Gastroesophageal sphincter (tissue), 4 donors: ENCODE data around the gene LYZL2. TPM values are rescaled to one million over a fixed set of nuclear protein-coding genes. Genes with fewer than 3 reads are reported as not detected.
"Not testable (repeated sequence)": the region's sequence is repeated elsewhere in the genome, so short reads cannot be mapped to it uniquely, and the experiment has no call there.

ENCODE experiments used
- ATAC-seq: fragments of 150-250 bp; one replicate; pipeline ENCODE4 v1.9.1; 2016; ENCODE audit warnings: mild to moderate bottlenecking, moderate library complexity
- H3K27ac ChIP-seq, 4 donors: fragments of 200-600 bp; sonication (generic) in 3 of 4; 1 replicate in 3 of 4; 2 replicates in 1 of 4; pipeline ENCODE4 v1.5.1; 2016 to 2019
- H3K27me3 ChIP-seq: fragments of 200-600 bp; sonication (generic); one replicate; pipeline ENCODE4 v1.5.1; 2019
- H3K36me3 ChIP-seq, 2 donors: fragments of 200-600 bp; sonication (generic); one replicate each; pipeline ENCODE4 v1.5.1; 2019; ENCODE audit warnings: control low read depth in 1 of 2
- H3K4me1 ChIP-seq, 3 donors: fragments of 200-600 bp; sonication (generic); 1 replicate in 2 of 3; 2 replicates in 1 of 3; pipeline ENCODE4 v1.5.1; 2016 to 2019; ENCODE audit warnings: control low read depth in 2 of 3
- H3K4me3 ChIP-seq, 2 donors: fragments of 200-600 bp; sonication (generic); one replicate each; pipeline ENCODE4 v1.5.1; 2019; ENCODE audit warnings: mild to moderate bottlenecking in 1 of 2, moderate library complexity in 1 of 2
- H3K9me3 ChIP-seq, 3 donors: fragments of 200-600 bp; sonication (generic); one replicate each; pipeline ENCODE4 v1.5.1; 2017 to 2019; ENCODE audit warnings: control low read depth in 2 of 3
- CTCF ChIP-seq, 4 experiments: fragments of 200-600 bp in 2 of 4; fragments of 450-650 bp in 2 of 4; sonication (generic) in 1 of 4; IDR thresholded peaks; one replicate each; pipeline ENCODE4 v1.5.1; 2017 to 2019; ENCODE audit warnings: antibody characterized with exemption in 4 of 4, mild to moderate bottlenecking in 2 of 4, moderate library complexity in 2 of 4
- EP300 ChIP-seq: sonication (generic); formaldehyde crosslinking; IDR thresholded peaks from one replicate; pipeline ENCODE4 v1.6.1; 2017; ENCODE audit warnings: antibody characterized with exemption, mild to moderate bottlenecking
- POLR2A ChIP-seq, 2 donors: fragments of 450-650 bp; IDR thresholded peaks; one replicate each; pipeline ENCODE4 v1.6.1; 2017; ENCODE audit warnings: antibody characterized with exemption in 2 of 2, mild to moderate bottlenecking in 2 of 2, moderate library complexity in 1 of 2
- POLR2AphosphoS5 ChIP-seq: sonication (generic); formaldehyde crosslinking; IDR thresholded peaks from one replicate; pipeline ENCODE4 v1.6.1; 2017; ENCODE audit warnings: antibody characterized with exemption
- WGBS, 2 donors: methylation state at CpG; one replicate each; pipeline ENCODE4 v1.1.5; 2018; ENCODE audit warnings: low coverage in 1 of 2; 5-methylcytosine and 5-hydroxymethylcytosine counted together
- total RNA-seq, 4 donors: library from RNA; depleted of rRNA; stranded (reverse); fragments of >200 nt; gene quantifications; one replicate each; pipeline ENCODE4 v1.1.0, GENCODE V29; 2016

The LYZL2 gene
- total RNA-seq, 4 donors from 2014 or later = not detected

DNA sequence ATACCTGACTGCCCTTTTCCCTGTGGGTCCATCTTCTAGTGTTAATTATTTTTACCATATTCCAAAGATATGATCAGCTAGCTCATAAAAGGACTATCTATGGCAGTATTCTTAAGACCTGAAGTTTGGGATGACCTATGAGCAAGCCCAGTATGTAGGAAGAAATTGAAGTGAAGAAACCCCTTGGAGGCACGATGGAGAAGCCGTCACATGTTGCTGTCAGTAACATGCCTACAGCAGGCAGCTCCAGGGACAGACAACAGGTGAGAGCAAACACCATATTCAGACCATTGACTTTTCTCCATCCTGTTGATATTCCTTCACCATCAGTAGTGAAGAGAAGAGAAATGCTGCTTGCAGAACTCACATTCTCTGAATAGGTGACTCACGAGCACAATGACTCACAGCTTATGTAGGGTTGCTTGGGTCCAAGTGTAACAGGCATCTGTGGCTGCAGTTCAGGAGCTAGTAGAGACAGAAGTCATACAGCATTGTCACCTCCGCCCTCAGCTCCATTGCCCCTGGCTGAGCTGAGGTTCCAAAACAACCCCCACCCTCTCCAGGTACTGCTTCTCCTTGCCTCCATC, 8.4 kb upstream of the LYZL2 start:
- Histone ChIP-seq H3K36me3 (no peaks in the 10 kb centered on the region), H3K4me3 (no peak overlapping the region), H3K27me3 (no peaks in the 10 kb centered on the region), H3K27ac (no peak overlapping the region), H3K9me3 (no peaks in the 10 kb centered on the region), H3K4me1 (no peaks in the 10 kb centered on the region)
- ATAC-seq = no peak
- 50 to 85% methylated on average over 2 to 4 of the region's 4 CpGs for WGBS, 2 donors
- TF ChIP-seq CTCF (IDR thresholded peaks at IDR 0.05) = no peak
- TF ChIP-seq POLR2AphosphoS5 = no peak
- no peak for TF ChIP-seq EP300
- TF ChIP-seq POLR2A (IDR thresholded peaks at IDR 0.05) = no peak

GRCh38 chr10:30631188-30631587, 1.6 kb upstream of the LYZL2 start:
- no peak overlapping the region for H3K27ac ChIP-seq
- H3K27me3 ChIP-seq = no peaks in the 10 kb centered on the region
- no peaks in the 10 kb centered on the region for H3K4me1 ChIP-seq
- H3K4me3 ChIP-seq = no peak overlapping the region
- WGBS, 2 donors = 89 to 95% methylated on average over 4 of the region's 4 CpGs
- TF ChIP-seq POLR2AphosphoS5 = no peak
- no peak for TF ChIP-seq CTCF (IDR thresholded peaks at IDR 0.05)
- TF ChIP-seq POLR2A (IDR thresholded peaks at IDR 0.05) = no peak
- no peak for TF ChIP-seq EP300
- H3K9me3 ChIP-seq = no peaks in the 10 kb centered on the region
- no peaks in the 10 kb centered on the region for H3K36me3 ChIP-seq
- ATAC-seq = no peak

DNA sequence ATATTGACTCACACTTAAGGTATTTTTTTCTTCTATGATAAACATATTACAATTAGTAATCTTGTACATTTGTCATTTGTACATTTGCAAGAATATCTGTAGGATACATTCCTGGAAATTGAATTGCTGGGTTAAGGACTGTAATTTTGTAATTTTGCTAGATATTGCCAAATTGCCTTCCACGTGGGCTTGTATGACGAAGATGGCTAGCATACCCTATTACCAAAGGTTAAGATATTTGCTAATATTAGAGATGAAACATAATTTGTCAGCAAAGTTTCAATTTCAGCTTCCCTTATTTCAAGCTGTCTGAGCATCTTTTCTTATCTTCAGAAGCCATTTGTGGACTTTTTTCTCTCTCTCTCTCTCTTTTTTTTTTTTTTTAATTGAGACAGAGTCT, 1.0 kb upstream of the LYZL2 start:
- Histone ChIP-seq H3K9me3 (no peaks in the 10 kb centered on the region), H3K36me3 (no peaks in the 10 kb centered on the region), H3K27me3 (no peaks in the 10 kb centered on the region), H3K27ac (no peak overlapping the region), H3K4me3 (no peak overlapping the region), H3K4me1 (no peaks in the 10 kb centered on the region)
- TF ChIP-seq CTCF (IDR thresholded peaks at IDR 0.05) (no peak), POLR2A (IDR thresholded peaks at IDR 0.05) (no peak), POLR2AphosphoS5 (no peak), EP300 (no peak)
- ATAC-seq = no peak
- WGBS, 2 donors = 79 to 83% methylated on average over 2 of the region's 2 CpGs

- H3K4me3 ChIP-seq, H3K27ac ChIP-seq, ATAC-seq, H3K36me3 ChIP-seq, H3K4me1 ChIP-seq, H3K9me3 ChIP-seq, H3K27me3 ChIP-seq: not testable (repeated sequence)
- 80 to 83% methylated on average over 1 to 6 of the region's 7 CpGs for WGBS, 2 donors
Observed at GRCh38 chr10:30628576-30628975, 977 bp downstream of the LYZL2 start.

DNA sequence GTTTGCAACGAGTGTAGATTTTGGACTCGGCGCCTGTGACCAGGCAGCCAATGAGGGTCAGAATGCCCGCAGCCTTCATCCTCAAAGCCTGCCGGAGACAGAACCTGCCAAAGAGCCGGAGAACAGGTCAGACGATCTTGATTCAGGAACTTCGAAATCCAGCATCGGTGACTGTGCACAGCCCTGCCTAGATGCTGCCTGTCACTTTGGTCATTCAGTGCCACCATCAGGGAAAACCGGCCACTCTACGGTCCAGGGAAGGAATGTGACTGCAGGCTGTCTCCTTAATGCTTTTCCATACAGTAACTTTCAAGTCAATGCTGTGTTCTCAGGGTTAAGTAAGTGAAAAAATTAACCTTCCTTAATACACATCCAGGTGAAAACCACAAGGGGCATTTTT, 2.7 kb downstream of the LYZL2 start:
- not testable (repeated sequence) for H3K27ac ChIP-seq, H3K9me3 ChIP-seq, H3K4me1 ChIP-seq, H3K36me3 ChIP-seq, H3K27me3 ChIP-seq, H3K4me3 ChIP-seq, ATAC-seq
- WGBS, 2 donors = 86% methylated on average over 7 of the region's 11 CpGs; no CpG with 5 or more reads in 1 of the 2 donors

DNA sequence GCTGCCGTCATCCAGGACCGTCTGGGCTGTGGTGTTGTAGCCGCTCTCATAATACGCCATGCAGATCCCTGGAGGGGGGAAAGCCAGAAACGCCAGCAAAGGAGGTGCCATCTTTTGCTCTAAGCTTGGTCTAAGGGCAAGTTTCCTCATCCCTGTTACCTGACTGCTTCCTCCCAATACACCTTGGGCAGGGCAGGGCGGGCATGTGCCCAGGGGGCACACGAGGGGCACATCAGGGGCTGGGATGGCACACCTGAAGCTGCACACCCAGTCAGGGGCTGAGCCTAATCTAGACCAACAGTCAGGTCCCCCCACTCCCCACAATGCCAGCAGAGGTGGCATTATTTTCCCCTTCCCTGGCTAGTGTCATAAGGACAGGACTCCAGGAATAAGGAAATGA, 3.4 kb downstream of the LYZL2 start:
- H3K9me3 ChIP-seq, ATAC-seq, H3K27me3 ChIP-seq, H3K27ac ChIP-seq, H3K4me3 ChIP-seq, H3K4me1 ChIP-seq, H3K36me3 ChIP-seq: not testable (repeated sequence)
- WGBS, 2 donors = 100% methylated on average over 1 of the region's 7 CpGs; no CpG with 5 or more reads in 1 of the 2 donors

- Histone ChIP-seq H3K27ac (no peak overlapping the region), H3K4me3 (no peak overlapping the region), H3K9me3 (no peaks in the 10 kb centered on the region), H3K27me3 (no peaks in the 10 kb centered on the region), H3K4me1 (no peaks in the 10 kb centered on the region), H3K36me3 (no peaks in the 10 kb centered on the region)
- no peak for TF ChIP-seq POLR2AphosphoS5
- ATAC-seq = no peak
- 71 to 79% methylated on average over 3 of the region's 3 CpGs for WGBS, 2 donors
Observed at GRCh38 chr10:30625080-30625479, 4.5 kb downstream of the LYZL2 start.
